HepG2 (cell line): ENCODE measurements around the gene RHD. TPM values are rescaled to one million over a fixed set of nuclear protein-coding genes. Genes with fewer than 3 reads are reported as not detected.

ENCODE experiments used
- CEBPB ChIP-seq: IDR thresholded peaks from 2 replicates; pipeline ENCODE4 v1.6.1; 2011; ENCODE audit warnings: low read depth, low read length, improper control_type of control experiment, borderline replicate concordance
- HNRNPL ChIP-seq: fragments of 200-400 bp; formaldehyde crosslinking; IDR thresholded peaks from 2 replicates; pipeline ENCODE4 v1.6.1; 2017; ENCODE audit warnings: mild to moderate bottlenecking, low read depth, low read length
- IRF2 ChIP-seq: IDR thresholded peaks from 2 replicates; pipeline ENCODE4 v1.6.1; 2018; ENCODE audit warnings: missing genetic modification reagents, missing compliant biosample characterization
- KLF6 ChIP-seq: IDR thresholded peaks from 2 replicates; pipeline ENCODE4 v1.8.0; 2016; ENCODE audit warnings: missing biosample characterization, missing genetic modification reagents
- PAXIP1 ChIP-seq: sonication (generic); formaldehyde crosslinking; conservative IDR thresholded peaks from 2 replicates; pipeline ENCODE4 v1.4.0; 2020; ENCODE audit warnings: mild to moderate bottlenecking, missing genetic modification reagents, moderate library complexity
- PITX1 ChIP-seq: sonication (generic); formaldehyde crosslinking; IDR thresholded peaks from 2 replicates; pipeline ENCODE4 v1.5.1; 2020; ENCODE audit warnings: mild to moderate bottlenecking, missing genetic modification reagents
- POLR2AphosphoS2 ChIP-seq: IDR thresholded peaks from 2 replicates; pipeline ENCODE4 v1.6.1; 2011; ENCODE audit warnings: low read depth, low read length, improper control_type of control experiment
- RBFOX2 ChIP-seq: fragments of 200-400 bp; formaldehyde crosslinking; IDR thresholded peaks from 2 replicates; pipeline ENCODE4 v1.6.1; 2017; ENCODE audit warnings: low read depth, mild to moderate bottlenecking, low read length
- ZBTB26 ChIP-seq: IDR thresholded peaks from 2 replicates; pipeline ENCODE4 v1.6.1; 2016; ENCODE audit warnings: missing compliant biosample characterization, missing genetic modification reagents, borderline replicate concordance
- ZFP41 ChIP-seq: sonication (generic); formaldehyde crosslinking; IDR thresholded peaks from 2 replicates; pipeline ENCODE4 v1.4.0; 2020; ENCODE audit warnings: mild to moderate bottlenecking, missing genetic modification reagents, borderline replicate concordance
- ZNF3 ChIP-seq: IDR thresholded peaks from 2 replicates; pipeline ENCODE4 v1.7.0; 2017; ENCODE audit warnings: inconsistent platforms
- ZNF616 ChIP-seq: sonication (generic); formaldehyde crosslinking; IDR thresholded peaks from 2 replicates; pipeline ENCODE4 v1.5.0; 2020; ENCODE audit warnings: low read depth, mild to moderate bottlenecking, missing genetic modification reagents
- ZNF652 ChIP-seq: IDR thresholded peaks from 2 replicates; pipeline ENCODE4 v1.6.1; 2016; ENCODE audit warnings: low read depth, borderline replicate concordance
- ZNF770 ChIP-seq: sonication (generic); formaldehyde crosslinking; IDR thresholded peaks from 2 replicates; pipeline ENCODE4 v1.5.0; 2020; ENCODE audit warnings: mild to moderate bottlenecking, missing genetic modification reagents
- ZNF780A ChIP-seq: sonication (generic); formaldehyde crosslinking; IDR thresholded peaks from 2 replicates; pipeline ENCODE4 v1.8.0; 2022; ENCODE audit warnings: mild to moderate bottlenecking, missing genetic modification reagents, moderate library complexity
- polyA plus RNA-seq, 8 experiments: library from polyadenylated mRNA; depleted of rRNA in 3 of 8; stranded (reverse) in 7 of 8; unstranded in 1 of 8; fragments of >200 nt; fragmentation: Illumina TruSeq in 4 of 8; extraction: Trizol in 4 of 8; gene quantifications; 2 replicates each; pipeline versions ENCODE4 v1.2.1 to v1.2.3, GENCODE V29; 2011 to 2016; ENCODE audit warnings: low read depth in 4 of 8, missing spikeins in 1 of 8, mixed read lengths in 1 of 8; ENCODE audit not compliant: insufficient read depth in 1 of 8
- total RNA-seq, 5 experiments: library from RNA; depleted of rRNA; stranded (reverse); fragments of >200 nt; fragmentation: Illumina TruSeq; extraction: Trizol; gene quantifications; 2 replicates each; pipeline ENCODE4 v1.2.3, GENCODE V29; 2016; ENCODE audit warnings: low read depth in 1 of 5

RHD gene
- total and polyA plus RNA-seq, 2 of the 13 experiments (the other 11 are each of a cell fraction or from before 2014, with no cell fraction given), result not detected

DNA sequence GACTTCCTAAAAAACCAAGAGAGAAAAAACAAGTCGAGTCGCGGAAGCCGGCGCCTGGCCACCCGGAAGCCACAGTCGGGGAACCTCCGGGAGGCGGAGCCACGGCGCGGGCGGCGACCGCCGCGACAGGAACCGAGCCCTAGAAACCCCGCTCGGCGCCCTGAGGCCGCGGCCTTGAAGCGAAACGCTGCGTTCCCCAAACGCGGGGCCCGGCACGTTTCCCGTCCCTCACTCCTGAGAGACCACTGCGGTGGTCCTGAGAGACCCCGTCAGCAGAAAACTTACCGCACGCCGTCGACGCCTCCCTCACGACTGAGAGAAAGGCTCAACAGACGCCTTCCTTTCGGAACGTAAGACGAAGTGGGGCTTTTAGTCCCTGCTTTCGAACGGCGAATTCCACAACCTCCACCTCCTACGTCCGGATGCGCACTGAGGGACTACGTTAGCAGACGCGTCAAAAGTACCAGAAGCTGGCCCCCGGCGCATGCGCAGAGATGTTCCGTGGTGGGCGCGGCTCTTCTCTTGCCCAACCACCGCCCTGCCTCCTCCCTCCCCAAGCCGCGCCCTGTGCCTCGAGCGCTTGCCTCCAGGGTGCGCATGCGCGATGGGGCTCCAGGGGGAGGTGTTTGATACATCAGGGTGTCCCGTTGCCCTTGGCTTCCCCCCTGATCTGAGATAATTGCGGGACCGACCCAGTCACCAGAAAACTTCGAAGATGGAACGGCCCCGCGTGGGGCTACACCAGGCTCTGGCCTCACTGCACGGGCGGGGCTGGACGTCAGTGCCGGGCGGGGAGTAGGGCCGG is 25.1 kb upstream of the RHD start, which contains the start of gene RSRP1 (continued):
- TF ChIP-seq ZNF780A (CRISPR knock-in tag), result no peak
- no peak for TF ChIP-seq ZNF770
- peak; percentile 85 for TF ChIP-seq RBFOX2
- TF ChIP-seq ZNF616 (CRISPR knock-in tag), result peak; percentile 72; the same call in 1 of the 2 replicates
- peak; percentile 97 for TF ChIP-seq CEBPB
- TF ChIP-seq ZNF3 (CRISPR knock-in tag), result no peak
- TF ChIP-seq ZBTB26 (CRISPR knock-in tag), result peak; percentile 74
- TF ChIP-seq ZFP41 (CRISPR knock-in tag), result no peak
- TF ChIP-seq IRF2 (CRISPR knock-in tag), result peak; percentile 57
- no peak; the same call in none of the 2 replicates for TF ChIP-seq PITX1 (CRISPR knock-in tag)
- TF ChIP-seq PAXIP1 (CRISPR knock-in tag), result 0 out of 2 replicates have a peak, but pooled peaks have one; percentile 35
- TF ChIP-seq POLR2AphosphoS2, result peak; percentile 83; the same call in 1 of the 2 replicates
- TF ChIP-seq ZNF652 (CRISPR knock-in tag), result no peak
- TF ChIP-seq HNRNPL, result 0 out of 2 replicates have a peak, but pooled peaks have one; percentile 4
- peak; percentile 95 for TF ChIP-seq KLF6 (CRISPR knock-in tag)
- TF ChIP-seq, all 625 proteins: peak for 292
